Neuronal stem cell (in vitro differentiated cells): Measurements from ENCODE around the gene ZNF200.
A peak's percentile ranks its signal among the peaks of the same experiment; 100 is the strongest.

Experiments used
- DNase-seq: peaks from one replicate; pipeline ENCODE4 v3.0.0-alpha.2; 2013; ENCODE audit warnings: low spot score
- H2AFZ ChIP-seq: one replicate; pipeline ENCODE4 v1.6.1; 2013; ENCODE audit warnings: mild to moderate bottlenecking, low read length, inconsistent platforms
- H2AK5ac ChIP-seq: 2 replicates; pipeline ENCODE4 v1.6.1; 2013; ENCODE audit warnings: low read depth, mild to moderate bottlenecking, inconsistent platforms, low read length, moderate library complexity, mixed read lengths
- H2BK120ac ChIP-seq: 2 replicates; pipeline ENCODE4 v1.6.1; 2013; ENCODE audit warnings: low read depth, mild to moderate bottlenecking, inconsistent platforms, low read length, moderate library complexity, mixed read lengths
- H2BK12ac ChIP-seq: one replicate; pipeline ENCODE4 v1.6.1; 2013; ENCODE audit warnings: low read length, inconsistent platforms
- H2BK15ac ChIP-seq: 2 replicates; pipeline ENCODE4 v1.6.1; 2013; ENCODE audit warnings: mild to moderate bottlenecking, low read length, inconsistent platforms, mixed read lengths
- H2BK5ac ChIP-seq: one replicate; pipeline ENCODE4 v1.6.1; 2013; ENCODE audit warnings: inconsistent platforms, mild to moderate bottlenecking, low read length, moderate library complexity
- H3K14ac ChIP-seq: one replicate; pipeline ENCODE4 v1.6.1; 2013; ENCODE audit warnings: low read length, inconsistent platforms
- H3K18ac ChIP-seq: 2 replicates; pipeline ENCODE4 v1.6.1; 2013; ENCODE audit warnings: low read length, inconsistent platforms
- H3K23ac ChIP-seq: 2 replicates; pipeline ENCODE4 v1.6.1; 2013; ENCODE audit warnings: low read depth, mild to moderate bottlenecking, mixed read lengths, low read length, inconsistent platforms; ENCODE audit not compliant: poor library complexity
- H3K27ac ChIP-seq: replicated peaks from 3 replicates; pipeline ENCODE4 v1.5.1; 2013; ENCODE audit warnings: low read length, inconsistent platforms
- H3K27me3 ChIP-seq, 3 experiments: 2 replicates each; pipeline ENCODE4 v1.6.1; 2013; ENCODE audit warnings: low read length in 3 of 3, mild to moderate bottlenecking in 2 of 3, inconsistent platforms in 1 of 3, low read depth in 1 of 3, mixed read lengths in 1 of 3, moderate library complexity in 1 of 3; ENCODE audit not compliant: control insufficient read depth in 3 of 3, insufficient read depth in 3 of 3
- H3K36me3 ChIP-seq, 2 donors: replicated peaks in 1 of 2; 2 replicates each; pipeline ENCODE4 v1.6.1; 2013; ENCODE audit warnings: low read length in 2 of 2; ENCODE audit not compliant: control insufficient read depth in 2 of 2, insufficient read depth in 2 of 2
- H3K4ac ChIP-seq: 2 replicates; pipeline ENCODE4 v1.6.1; 2013; ENCODE audit warnings: inconsistent platforms, mild to moderate bottlenecking, low read length, moderate library complexity
- H3K4me1 ChIP-seq, 2 donors: 1 replicate in 1 of 2; 2 replicates in 1 of 2; pipeline ENCODE4 v1.6.1; 2013; ENCODE audit warnings: low read length in 2 of 2, low read depth in 1 of 2; ENCODE audit not compliant: control insufficient read depth in 2 of 2, insufficient read depth in 1 of 2
- H3K4me2 ChIP-seq: one replicate; pipeline ENCODE4 v1.6.1; 2013; ENCODE audit warnings: mild to moderate bottlenecking, low read length, inconsistent platforms; ENCODE audit not compliant: insufficient read depth, poor library complexity, severe bottlenecking
- H3K4me3 ChIP-seq, 2 donors: 2 replicates each; pipeline ENCODE4 v1.5.1; 2013; ENCODE audit warnings: low read length in 2 of 2, mild to moderate bottlenecking in 2 of 2, inconsistent platforms in 1 of 2, moderate library complexity in 1 of 2
- H3K79me1 ChIP-seq: one replicate; pipeline ENCODE4 v1.6.1; 2013; ENCODE audit warnings: low read depth, mild to moderate bottlenecking, inconsistent platforms, low read length, moderate library complexity
- H3K9ac ChIP-seq: one replicate; pipeline ENCODE4 v1.6.1; 2013; ENCODE audit warnings: mild to moderate bottlenecking, low read depth, low read length, inconsistent platforms; ENCODE audit not compliant: poor library complexity
- H3K9me3 ChIP-seq, 2 donors: replicated peaks in 1 of 2; 2 replicates each; pipeline versions ENCODE3 to v1.6.1; 2013; ENCODE audit warnings: low read length in 2 of 2, mild to moderate bottlenecking in 2 of 2, inconsistent platforms in 1 of 2, low read depth in 1 of 2, mixed read lengths in 1 of 2, moderate library complexity in 1 of 2; ENCODE audit not compliant: control insufficient read depth in 2 of 2, insufficient read depth in 1 of 2
- H4K8ac ChIP-seq: one replicate; pipeline ENCODE4 v1.6.1; 2013; ENCODE audit warnings: low read depth, mild to moderate bottlenecking, inconsistent platforms, low read length, moderate library complexity
- H4K91ac ChIP-seq: one replicate; pipeline ENCODE4 v1.6.1; 2013; ENCODE audit warnings: low read length, low read depth, mild to moderate bottlenecking, inconsistent platforms; ENCODE audit not compliant: poor library complexity
- WGBS, 2 donors: extraction: QIAGEN DNeasy Blood & Tissue Kit; methylation state at CpG; one replicate each; pipeline ENCODE4 v1.1.7; 2013; ENCODE audit warnings: missing lambda C conversion rate in 2 of 2, mixed read lengths in 1 of 2; ENCODE audit not compliant: insufficient read length in 2 of 2, insufficient replicate concordance in 1 of 2; ENCODE audit errors: extremely low coverage in 2 of 2; 5-methylcytosine and 5-hydroxymethylcytosine counted together

Gene ZNF200

GRCh38 chr16:3193221-3194212 lies 41.4 kb downstream of the ZNF200 start:
- no peak overlapping the region for H3K14ac ChIP-seq
- no peak overlapping the region for H4K91ac ChIP-seq
- no peak overlapping the region for H4K8ac ChIP-seq
- no CpG with 5 or more reads among the region's 49 CpGs for WGBS, 2 donors
- no peak overlapping the region for H3K23ac ChIP-seq
- peaks cover 0 to 2% of the 10 kb centered on the region in 2 donors for H3K9me3 ChIP-seq
- H2BK120ac ChIP-seq: no peak overlapping the region
- no peak overlapping the region for H3K9ac ChIP-seq
- no peak overlapping the region for H3K4me3 ChIP-seq
- H3K18ac ChIP-seq: no peak overlapping the region
- no peak overlapping the region for H3K4me2 ChIP-seq
- no peak overlapping the region for H2BK5ac ChIP-seq
- no peak overlapping the region for H3K27ac ChIP-seq
- no peak for DNase-seq
- H3K36me3 ChIP-seq: no peaks in the 10 kb centered on the region
- no peak overlapping the region for H2AK5ac ChIP-seq
- no peaks in the 10 kb centered on the region for H3K4me1 ChIP-seq
- H3K27me3 ChIP-seq: peaks cover 2 to 33% (median 23%) of the 10 kb centered on the region in 3 experiments
- H2AFZ ChIP-seq: no peak overlapping the region
- no peak overlapping the region for H3K4ac ChIP-seq
- no peak overlapping the region for H2BK12ac ChIP-seq
- no peaks in the 10 kb centered on the region for H3K79me1 ChIP-seq
- H2BK15ac ChIP-seq: no peak overlapping the region

GRCh38 chr16:3192476-3193019 lies 42.4 kb downstream of the ZNF200 start:
- no peak overlapping the region for H4K91ac ChIP-seq
- H3K27me3 ChIP-seq: peaks cover 2 to 34% (median 17%) of the 10 kb centered on the region in 3 experiments
- no peak overlapping the region for H3K4ac ChIP-seq
- H4K8ac ChIP-seq: no peak overlapping the region
- H3K23ac ChIP-seq: no peak overlapping the region
- no peak overlapping the region for H2AK5ac ChIP-seq
- no peak overlapping the region for H3K4me3 ChIP-seq
- no peak overlapping the region for H3K4me2 ChIP-seq
- no peak overlapping the region for H2BK12ac ChIP-seq
- no peaks in the 10 kb centered on the region for H3K79me1 ChIP-seq
- H3K9me3 ChIP-seq: peaks cover 0 to 2% of the 10 kb centered on the region in 2 donors
- no CpG with 5 or more reads among the region's 36 CpGs for WGBS, 2 donors
- no peak overlapping the region for H3K18ac ChIP-seq
- no peak overlapping the region for H3K27ac ChIP-seq
- H2AFZ ChIP-seq: no peak overlapping the region
- no peak overlapping the region for H3K9ac ChIP-seq
- no peaks in the 10 kb centered on the region for H3K36me3 ChIP-seq
- no peak overlapping the region for H2BK120ac ChIP-seq
- no peak for DNase-seq
- H3K14ac ChIP-seq: no peak overlapping the region
- H3K4me1 ChIP-seq: no peaks in the 10 kb centered on the region
- no peak overlapping the region for H2BK5ac ChIP-seq
- no peak overlapping the region for H2BK15ac ChIP-seq

DNA sequence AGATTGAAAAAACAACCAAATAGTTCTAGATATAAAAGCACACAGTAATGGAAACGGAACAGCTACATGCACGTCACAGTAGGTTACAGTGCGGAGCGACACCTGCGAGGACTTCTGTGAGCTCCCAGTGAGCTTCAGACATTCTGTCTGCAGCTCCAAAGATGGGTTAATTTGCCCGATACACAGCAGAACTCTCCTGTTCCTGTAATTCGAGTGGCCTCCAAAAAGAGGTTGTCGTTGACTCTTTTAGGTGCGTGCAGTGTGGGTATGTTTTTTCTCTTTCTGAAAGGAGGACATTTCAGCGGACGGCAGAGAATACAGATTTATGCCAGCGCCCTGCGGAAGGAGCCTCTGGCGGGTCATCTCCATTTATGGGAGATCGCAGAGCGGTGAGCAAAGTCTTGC lies 44.0 kb downstream of the ZNF200 start:
- no peak overlapping the region for H4K8ac ChIP-seq
- H2BK120ac ChIP-seq: no peak overlapping the region
- no peak overlapping the region for H3K18ac ChIP-seq
- no peak overlapping the region for H4K91ac ChIP-seq
- H3K23ac ChIP-seq: no peak overlapping the region
- H3K4me2 ChIP-seq: peak overlapping the region; percentile 23
- H3K4me3 ChIP-seq: peak overlapping the region in 1 of 2 donors; percentile 28
- WGBS, 2 donors: no CpG with 5 or more reads among the region's 16 CpGs
- peak overlapping the region; percentile 66 for H2AFZ ChIP-seq
- H3K9ac ChIP-seq: no peak overlapping the region
- no peak overlapping the region for H2BK5ac ChIP-seq
- H3K27me3 ChIP-seq: peaks cover 2 to 38% (median 16%) of the 10 kb centered on the region in 3 experiments
- peaks cover 0 to 2% of the 10 kb centered on the region in 2 donors for H3K9me3 ChIP-seq
- H3K36me3 ChIP-seq: no peaks in the 10 kb centered on the region
- H3K79me1 ChIP-seq: no peaks in the 10 kb centered on the region
- H2AK5ac ChIP-seq: no peak overlapping the region
- no peak for DNase-seq
- H3K14ac ChIP-seq: no peak overlapping the region
- no peak overlapping the region for H3K27ac ChIP-seq
- H2BK12ac ChIP-seq: no peak overlapping the region
- no peaks in the 10 kb centered on the region for H3K4me1 ChIP-seq
- H2BK15ac ChIP-seq: no peak overlapping the region
- H3K4ac ChIP-seq: no peak overlapping the region

GRCh38 chr16:3189869-3190268 lies 45.1 kb downstream of the ZNF200 start:
- no peak for DNase-seq
- H4K8ac ChIP-seq: no peak overlapping the region
- H2BK5ac ChIP-seq: no peak overlapping the region
- no CpG with 5 or more reads among the region's 11 CpGs for WGBS, 2 donors
- no peak overlapping the region for H3K4ac ChIP-seq
- H2AK5ac ChIP-seq: no peak overlapping the region
- H3K9ac ChIP-seq: no peak overlapping the region
- H3K23ac ChIP-seq: no peak overlapping the region
- H2BK12ac ChIP-seq: no peak overlapping the region
- H3K36me3 ChIP-seq: no peaks in the 10 kb centered on the region
- peak overlapping the region in 1 of 2 donors; percentile 61 for H3K4me3 ChIP-seq
- no peak overlapping the region for H2BK120ac ChIP-seq
- no peak overlapping the region for H3K27ac ChIP-seq
- no peak overlapping the region for H3K14ac ChIP-seq
- peaks cover 2 to 38% (median 14%) of the 10 kb centered on the region in 3 experiments for H3K27me3 ChIP-seq
- no peak overlapping the region for H3K18ac ChIP-seq
- no peaks in the 10 kb centered on the region for H3K4me1 ChIP-seq
- H3K9me3 ChIP-seq: peaks cover 0 to 2% of the 10 kb centered on the region in 2 donors
- no peak overlapping the region for H4K91ac ChIP-seq
- no peak overlapping the region for H3K4me2 ChIP-seq
- no peaks in the 10 kb centered on the region for H3K79me1 ChIP-seq
- peak overlapping the region; percentile 91 for H2AFZ ChIP-seq
- no peak overlapping the region for H2BK15ac ChIP-seq
